Central memory CD8-positive, alpha-beta T cell (primary cell): ENCODE results near the gene CARHSP1.
A peak's percentile ranks its signal among the peaks of the same experiment; 100 is the strongest.

Experiments
- ATAC-seq: fragments of 150-1000 bp; cut with Tn5 transposase; replicated peaks from 2 replicates; pipeline ENCODE4 v1.10.0; 2022; ENCODE audit warnings: mild to moderate bottlenecking, moderate FRiP score, moderate number of reproducible peaks; ENCODE audit not compliant: poor library complexity, severe bottlenecking; ENCODE audit errors: extremely low read depth
- DNase-seq, 2 donors: peaks; one replicate each; pipeline ENCODE4 v3.0.0; 2021; ENCODE audit warnings: low spot score in 2 of 2
- H3K27ac Mint-ChIP-seq: one replicate; pipeline ENCODE4 v1.8.0; 2022; ENCODE audit warnings: low read depth, mild to moderate bottlenecking, moderate library complexity, mixed read lengths
- H3K27me3 Mint-ChIP-seq: one replicate; pipeline ENCODE4 v1.8.0; 2022; ENCODE audit warnings: mixed read lengths
- H3K36me3 Mint-ChIP-seq: one replicate; pipeline ENCODE4 v1.8.0; 2022; ENCODE audit warnings: mild to moderate bottlenecking, moderate library complexity, mixed read lengths; ENCODE audit not compliant: insufficient read depth
- H3K4me1 Mint-ChIP-seq: one replicate; pipeline ENCODE4 v1.8.0; 2022; ENCODE audit warnings: mixed read lengths
- H3K4me3 Mint-ChIP-seq: one replicate; pipeline ENCODE4 v1.8.0; 2022; ENCODE audit warnings: mild to moderate bottlenecking, moderate library complexity, mixed read lengths
- H3K9me3 Mint-ChIP-seq: one replicate; pipeline ENCODE4 v1.8.0; 2022; ENCODE audit warnings: mixed read lengths

Gene CARHSP1

DNA sequence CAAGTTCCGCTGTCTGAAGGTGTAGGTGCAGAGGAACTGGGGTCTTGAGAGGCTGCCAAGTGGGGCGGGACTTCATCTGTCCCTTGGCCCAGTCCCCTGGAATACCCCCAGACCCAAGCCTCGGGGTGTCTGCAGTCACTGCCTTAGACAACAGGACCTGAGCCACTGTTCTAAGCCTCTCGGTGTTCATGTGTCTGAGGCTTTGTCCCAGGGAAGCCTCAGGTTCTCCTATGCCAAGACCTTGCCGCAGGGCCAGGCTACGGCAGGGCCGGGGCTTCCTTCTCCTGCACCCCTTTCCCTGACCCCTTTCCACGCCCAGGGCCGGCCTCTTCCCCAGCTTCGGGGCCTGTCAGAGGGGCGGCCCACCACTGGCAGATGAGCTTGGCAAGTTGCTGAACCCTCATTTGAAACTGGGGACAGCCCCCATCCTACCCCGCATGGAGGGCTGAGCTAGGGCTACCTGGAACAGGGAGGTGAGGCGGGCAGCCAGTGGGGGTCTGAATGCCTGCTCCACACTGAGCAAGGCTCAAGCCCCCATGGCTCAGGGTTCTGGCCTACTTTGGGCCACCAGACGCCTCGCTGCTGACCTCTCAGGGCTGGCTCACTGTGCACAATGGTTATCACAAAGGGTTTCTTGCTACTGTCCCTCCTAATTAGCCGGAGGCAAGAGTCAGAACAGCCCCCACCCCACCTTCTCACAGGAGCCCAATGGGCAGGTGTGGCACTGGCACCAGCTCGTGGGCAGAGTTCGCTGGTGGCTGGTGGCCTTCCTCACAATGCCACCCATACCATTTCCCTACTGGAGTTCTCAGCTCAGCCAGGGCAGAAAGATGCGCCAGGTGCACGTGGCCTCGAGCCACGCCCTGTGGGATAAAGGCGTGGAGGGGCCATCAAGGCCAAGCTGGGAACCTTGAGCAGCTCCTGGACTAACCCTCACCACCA is 20.4 kb upstream of the CARHSP1 start:
- no peak for ATAC-seq
- peaks cover 13% of the 10 kb centered on the region for H3K27me3 Mint-ChIP-seq

GRCh38 chr16:8887952-8888560 is 19.2 kb upstream of the CARHSP1 start:
- H3K4me1 Mint-ChIP-seq = peaks cover 21% of the 10 kb centered on the region
- no peak for DNase-seq
- H3K9me3 Mint-ChIP-seq = no peaks in the 10 kb centered on the region
- H3K27ac Mint-ChIP-seq = no peak overlapping the region
- H3K27me3 Mint-ChIP-seq = peaks cover 13% of the 10 kb centered on the region
- no peak for ATAC-seq
- H3K36me3 Mint-ChIP-seq = peaks cover 28% of the 10 kb centered on the region
- H3K4me3 Mint-ChIP-seq = no peak overlapping the region

More for the DNA sequence above, 20.4 kb upstream of the CARHSP1 start:
- H3K4me3 Mint-ChIP-seq = no peak overlapping the region
- H3K4me1 Mint-ChIP-seq = peaks cover 21% of the 10 kb centered on the region
- no peaks in the 10 kb centered on the region for H3K9me3 Mint-ChIP-seq
- no peak for DNase-seq
- peaks cover 40% of the 10 kb centered on the region for H3K36me3 Mint-ChIP-seq
- H3K27ac Mint-ChIP-seq = no peak overlapping the region

DNA sequence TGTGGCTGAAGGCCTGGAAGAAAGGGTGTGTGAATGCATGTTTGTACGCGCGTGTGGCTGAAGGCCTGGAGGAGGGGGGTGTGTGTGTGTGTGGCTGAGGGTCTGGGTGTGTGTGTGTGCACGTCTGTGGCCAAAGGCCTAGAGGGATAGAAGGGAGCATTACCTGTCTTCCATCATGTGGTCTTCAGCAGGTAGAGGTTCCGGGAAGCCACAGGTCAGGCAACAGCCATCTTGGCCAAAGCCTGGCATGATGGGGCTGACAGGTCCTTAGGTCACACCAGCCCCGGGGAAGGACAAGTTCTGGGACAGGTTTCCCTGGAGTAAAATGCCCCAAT is 18.6 kb upstream of the CARHSP1 start:
- peak overlapping the region; percentile 80 for H3K27ac Mint-ChIP-seq
- peaks cover 27% of the 10 kb centered on the region for H3K36me3 Mint-ChIP-seq
- no peak for ATAC-seq
- H3K9me3 Mint-ChIP-seq = no peaks in the 10 kb centered on the region
- peaks cover 21% of the 10 kb centered on the region for H3K4me1 Mint-ChIP-seq
- peaks cover 13% of the 10 kb centered on the region for H3K27me3 Mint-ChIP-seq
- no peak overlapping the region for H3K4me3 Mint-ChIP-seq
- DNase-seq = no peak

GRCh38 chr16:8886593-8887430 is 18.0 kb upstream of the CARHSP1 start:
- peaks cover 21% of the 10 kb centered on the region for H3K36me3 Mint-ChIP-seq
- DNase-seq (no peak), ATAC-seq (no peak)
- peaks cover 13% of the 10 kb centered on the region for H3K27me3 Mint-ChIP-seq
- H3K4me3 Mint-ChIP-seq = no peak overlapping the region
- H3K27ac Mint-ChIP-seq = peak overlapping the region; percentile 80
- H3K9me3 Mint-ChIP-seq = no peaks in the 10 kb centered on the region
- peaks cover 16% of the 10 kb centered on the region for H3K4me1 Mint-ChIP-seq

DNA sequence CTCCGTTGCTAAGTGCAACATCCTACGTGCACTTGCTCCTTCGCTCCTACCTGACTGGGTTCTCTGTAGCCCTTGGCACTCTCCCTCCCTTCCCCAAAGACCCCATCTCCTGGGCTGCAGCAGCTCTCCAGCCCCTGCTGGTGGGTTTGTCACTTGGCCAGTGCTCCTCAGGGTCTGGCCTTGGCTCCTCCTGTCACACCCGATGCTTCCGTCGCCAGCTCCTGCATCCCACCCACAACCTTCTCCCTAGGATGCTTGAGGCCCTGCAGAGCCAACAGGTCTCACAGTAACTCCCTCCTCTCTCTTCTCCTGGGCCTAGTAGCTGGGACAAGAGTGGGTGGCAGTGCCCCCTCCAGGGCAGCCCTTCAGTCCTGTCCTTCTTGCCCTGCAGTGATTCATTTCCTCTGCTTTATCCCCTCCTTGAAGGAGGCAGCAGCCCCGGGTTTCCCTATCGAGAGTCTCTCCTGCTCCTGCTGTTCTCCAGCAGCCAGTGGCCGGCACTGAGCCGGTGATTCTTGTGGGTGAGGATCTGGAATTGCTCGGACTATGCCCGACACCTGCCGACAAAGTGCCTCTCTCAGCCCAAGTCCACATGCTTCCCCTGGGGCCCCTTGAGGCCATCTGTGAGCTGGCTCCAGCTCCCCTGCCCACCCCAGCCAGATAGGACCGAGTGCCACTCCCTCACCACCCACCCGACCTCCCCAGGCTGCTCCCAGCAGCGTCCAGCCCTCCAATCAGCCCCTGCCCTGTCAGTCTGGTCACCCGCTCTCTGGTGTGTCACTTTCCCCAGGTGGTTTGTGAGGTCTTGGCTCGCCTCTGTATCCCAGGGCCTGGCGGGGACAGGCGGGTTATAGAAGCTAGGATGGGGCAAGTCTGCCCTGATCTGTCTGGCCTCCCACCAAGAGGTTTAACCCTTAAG is 17.1 kb upstream of the CARHSP1 start:
- DNase-seq (no peak), ATAC-seq (no peak)
- Mint-ChIP-seq H3K27me3 (peaks cover 13% of the 10 kb centered on the region), H3K27ac (peak overlapping the region; percentile 80), H3K9me3 (no peaks in the 10 kb centered on the region), H3K4me1 (peaks cover 10% of the 10 kb centered on the region), H3K4me3 (no peak overlapping the region), H3K36me3 (peaks cover 14% of the 10 kb centered on the region)

- H3K27me3 Mint-ChIP-seq = peaks cover 13% of the 10 kb centered on the region
- no peak overlapping the region for H3K27ac Mint-ChIP-seq
- peaks cover 19% of the 10 kb centered on the region for H3K4me1 Mint-ChIP-seq
- ATAC-seq = no peak
- H3K36me3 Mint-ChIP-seq = peaks cover 4% of the 10 kb centered on the region
- no peaks in the 10 kb centered on the region for H3K9me3 Mint-ChIP-seq
- H3K4me3 Mint-ChIP-seq = no peak overlapping the region
- DNase-seq = no peak
Observed at GRCh38 chr16:8882725-8883377, 14.0 kb upstream of the CARHSP1 start.

DNA sequence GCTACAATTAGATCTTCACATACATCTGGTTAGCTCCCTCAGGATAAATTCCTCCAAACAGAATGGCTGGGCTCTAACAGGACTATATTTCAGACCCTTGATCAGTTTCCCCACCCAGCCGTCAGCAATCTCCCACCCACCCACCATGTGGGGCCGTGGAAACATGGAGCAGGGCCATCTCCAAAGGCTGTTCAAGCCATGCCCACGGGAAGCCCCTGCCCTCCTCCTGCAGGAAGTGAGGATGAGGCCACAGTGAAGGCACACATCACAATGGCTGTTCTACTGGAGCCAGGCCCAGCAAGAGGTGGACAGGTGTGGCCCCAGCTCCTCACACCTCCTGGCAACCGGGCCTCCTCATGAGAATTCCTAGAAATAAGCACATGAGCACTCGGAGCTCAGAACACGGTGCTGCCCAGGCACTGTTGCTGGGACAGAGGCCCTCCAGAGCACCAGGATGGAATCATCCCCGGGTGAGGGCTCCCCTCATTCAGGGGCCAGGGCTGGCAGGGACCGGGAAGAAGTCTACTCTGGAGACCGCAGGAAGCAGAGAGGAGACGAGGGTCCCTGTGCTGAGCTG is 13.3 kb upstream of the CARHSP1 start, which contains the start of gene LITAFD:
Gene LITAFD, plus strand, starts transcription at position 311 of the 577 bp plus-strand sequence. CDS start 2,005 bp downstream, outside the sequence.
- H3K4me3 Mint-ChIP-seq = no peak within 1 kb of the TSS
- DNase-seq (no peak), ATAC-seq (no peak)
- peaks cover 22% of the 10 kb centered on the region for H3K4me1 Mint-ChIP-seq
- peaks cover 4% of the 10 kb centered on the region for H3K36me3 Mint-ChIP-seq
- no peak within 1 kb of the TSS for H3K27ac Mint-ChIP-seq
- no peaks in the 10 kb centered on the region for H3K9me3 Mint-ChIP-seq
- peaks cover 13% of the 10 kb centered on the region for H3K27me3 Mint-ChIP-seq

DNA sequence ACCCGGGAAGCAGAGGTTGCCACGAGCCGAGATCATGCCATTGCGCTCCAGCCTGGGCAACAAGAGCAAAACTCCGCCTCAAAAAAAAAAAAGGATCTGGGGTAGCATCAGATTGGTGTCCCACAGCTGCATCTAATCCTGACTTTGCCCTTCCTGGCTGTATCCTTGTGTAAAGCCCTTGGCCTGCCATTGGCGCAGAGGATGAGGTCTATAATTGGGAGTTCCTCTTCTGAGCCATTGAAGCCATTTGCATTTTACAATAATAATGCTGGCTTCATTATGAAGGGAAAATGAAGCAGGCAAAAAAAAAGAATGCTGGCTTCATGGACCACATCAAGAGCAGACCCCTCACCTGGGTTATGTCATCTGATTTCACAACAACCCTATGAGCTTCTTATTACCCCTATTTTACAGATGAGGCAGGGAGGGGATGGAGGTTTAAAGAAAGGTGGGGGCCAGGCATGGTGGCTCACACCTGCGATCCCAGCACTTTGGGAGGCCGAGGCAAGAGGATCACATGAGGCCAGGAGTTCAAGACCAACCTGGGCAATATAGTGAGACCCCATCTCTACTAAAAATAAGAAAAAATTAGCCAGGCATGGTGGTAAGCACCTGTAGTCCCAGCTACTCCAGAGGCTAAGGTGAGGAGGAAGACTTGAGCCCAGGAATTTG is 12.2 kb upstream of the CARHSP1 start:
- Mint-ChIP-seq H3K4me3 (no peak overlapping the region), H3K9me3 (no peaks in the 10 kb centered on the region), H3K4me1 (peaks cover 19% of the 10 kb centered on the region), H3K27me3 (peaks cover 11% of the 10 kb centered on the region), H3K36me3 (peaks cover 4% of the 10 kb centered on the region), H3K27ac (no peak overlapping the region)
- DNase-seq = no peak
- no peak for ATAC-seq

- Mint-ChIP-seq H3K4me3 (no peak overlapping the region), H3K4me1 (peaks cover 12% of the 10 kb centered on the region), H3K27ac (no peak overlapping the region), H3K9me3 (no peaks in the 10 kb centered on the region), H3K27me3 (no peaks in the 10 kb centered on the region), H3K36me3 (peaks cover 3% of the 10 kb centered on the region)
- no peak for ATAC-seq
- DNase-seq = no peak
Observed at GRCh38 chr16:8878523-8878911, 9.7 kb upstream of the CARHSP1 start.

DNA sequence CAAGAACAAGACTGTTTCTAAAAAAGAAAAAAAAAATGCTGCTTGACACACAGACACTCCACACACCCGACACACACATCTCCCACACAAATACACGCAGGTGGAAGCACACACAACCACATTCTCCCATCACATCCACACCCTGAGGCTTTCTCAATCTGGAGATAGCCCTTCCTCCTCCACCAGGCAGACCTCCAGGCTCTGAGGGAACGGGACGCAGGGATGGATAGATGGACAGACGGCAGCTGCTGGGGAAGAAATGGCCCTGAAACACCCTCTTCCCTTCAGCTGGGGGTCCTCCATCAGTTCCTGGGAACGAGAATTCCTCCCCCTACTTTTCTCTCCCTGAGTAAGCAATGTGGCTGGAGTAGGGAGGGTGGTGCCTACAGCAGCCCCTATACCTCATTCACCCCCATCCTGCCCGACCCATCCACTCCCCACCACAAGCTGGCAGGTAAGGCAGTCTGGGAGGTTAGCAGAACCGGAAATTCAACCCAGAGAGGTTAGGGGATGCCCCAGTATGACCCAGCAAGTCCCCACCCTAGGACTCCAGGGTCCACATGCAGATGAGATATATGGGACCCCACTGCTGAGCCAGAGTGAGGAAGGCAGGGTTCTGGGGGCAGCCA is 9.2 kb upstream of the CARHSP1 start:
- no peaks in the 10 kb centered on the region for H3K27me3 Mint-ChIP-seq
- no peak overlapping the region for H3K27ac Mint-ChIP-seq
- no peak overlapping the region for H3K4me3 Mint-ChIP-seq
- ATAC-seq (peak; percentile 14), DNase-seq (no peak)
- H3K4me1 Mint-ChIP-seq = peaks cover 12% of the 10 kb centered on the region
- H3K36me3 Mint-ChIP-seq = peaks cover 3% of the 10 kb centered on the region
- no peaks in the 10 kb centered on the region for H3K9me3 Mint-ChIP-seq
